Measurements from ENCODE around the gene VCX3A. TPM values are rescaled to one million over a fixed set of nuclear protein-coding genes. Genes with fewer than 3 reads are reported as not detected.

The VCX3A gene
- total and polyA plus RNA-seq, 10 of the 15 experiments (the other 5 are each of a cell fraction or from before 2014, with no cell fraction given) = 0.28 TPM; not detected in 9

DNA sequence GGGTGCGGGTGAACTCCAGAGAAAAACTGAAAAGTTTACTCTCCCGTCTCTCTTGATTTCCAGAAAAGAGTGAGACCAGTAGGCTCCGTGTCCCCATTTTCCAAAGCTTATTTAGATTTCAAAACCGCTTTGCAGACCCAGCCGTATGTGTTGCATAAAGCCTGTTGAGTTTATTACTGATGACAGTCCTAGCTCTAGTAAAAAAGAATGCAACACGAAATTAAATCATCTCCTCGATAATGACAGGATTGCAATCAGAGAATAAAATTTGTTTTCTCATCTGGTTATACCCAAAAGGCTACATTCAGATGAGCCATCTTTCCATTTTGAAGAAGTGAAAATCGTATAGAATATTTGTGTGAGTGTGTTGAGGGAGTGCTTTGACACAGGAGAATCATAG, 16.1 kb upstream of the VCX3A start:
- SMC1A ChIA-PET (ENCODE audit: uncharacterized antibody, unreplicated experiment) = no interaction called here
- in situ Hi-C loops (cut with MboI) = no loop called here
- no peaks in the 10 kb centered on the region; the same call in 1 of the 3 replicates for H3K9me3 ChIP-seq (replicated peaks; ENCODE audit: control insufficient read depth, insufficient read depth, low read length)
- FAIRE-seq = no peak
- no peak overlapping the region for H2AFZ ChIP-seq (ENCODE audit: control insufficient read depth, low read depth, low read length)
- no peak for DNase-seq (ENCODE audit: low read depth, low spot score)
- TF ChIP-seq EP300 (IDR thresholded peaks at IDR 0.05; ENCODE audit: borderline replicate concordance in 1 of 2, control insufficient read depth in 1 of 2, low read depth in 2 of 2, low read length in 2 of 2) (no peak), BMI1 (IDR thresholded peaks at IDR 0.05; ENCODE audit: borderline replicate concordance) (no peak), MEF2B (IDR thresholded peaks at IDR 0.05; ENCODE audit: partially characterized antibody, poor library complexity, severe bottlenecking) (no peak), TARDBP (IDR thresholded peaks at IDR 0.05; ENCODE audit: borderline replicate concordance) (no peak), STAT1 (conservative IDR thresholded peaks at IDR 0.05) (no peak), JUNB (IDR thresholded peaks at IDR 0.05) (no peak), GABPA (IDR thresholded peaks at IDR 0.05; ENCODE audit: low read depth) (no peak), RCOR1 (conservative IDR thresholded peaks at IDR 0.05; ENCODE audit: low read depth, low read length) (no peak), TCF3 (IDR thresholded peaks at IDR 0.05; ENCODE audit: borderline replicate concordance, insufficient read depth, low read depth, low read length) (no peak), RAD21 (IDR thresholded peaks at IDR 0.05; ENCODE audit: insufficient read depth, low read depth, low read length) (no peak), SP1 (IDR thresholded peaks at IDR 0.05; ENCODE audit: low read depth, low read length) (no peak), ZNF207 (IDR thresholded peaks at IDR 0.05; ENCODE audit: borderline replicate concordance) (no peak)
- TF ChIP-seq, protein P1, sequence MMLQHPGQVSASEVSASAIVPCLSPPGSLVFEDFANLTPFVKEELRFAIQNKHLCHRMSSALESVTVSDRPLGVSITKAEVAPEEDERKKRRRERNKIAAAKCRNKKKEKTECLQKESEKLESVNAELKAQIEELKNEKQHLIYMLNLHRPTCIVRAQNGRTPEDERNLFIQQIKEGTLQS (IDR thresholded peaks at IDR 0.05; ENCODE audit: borderline replicate concordance, extremely low read depth, low read depth, low read length) = no peak
- TF ChIP-seq, protein P2, sequence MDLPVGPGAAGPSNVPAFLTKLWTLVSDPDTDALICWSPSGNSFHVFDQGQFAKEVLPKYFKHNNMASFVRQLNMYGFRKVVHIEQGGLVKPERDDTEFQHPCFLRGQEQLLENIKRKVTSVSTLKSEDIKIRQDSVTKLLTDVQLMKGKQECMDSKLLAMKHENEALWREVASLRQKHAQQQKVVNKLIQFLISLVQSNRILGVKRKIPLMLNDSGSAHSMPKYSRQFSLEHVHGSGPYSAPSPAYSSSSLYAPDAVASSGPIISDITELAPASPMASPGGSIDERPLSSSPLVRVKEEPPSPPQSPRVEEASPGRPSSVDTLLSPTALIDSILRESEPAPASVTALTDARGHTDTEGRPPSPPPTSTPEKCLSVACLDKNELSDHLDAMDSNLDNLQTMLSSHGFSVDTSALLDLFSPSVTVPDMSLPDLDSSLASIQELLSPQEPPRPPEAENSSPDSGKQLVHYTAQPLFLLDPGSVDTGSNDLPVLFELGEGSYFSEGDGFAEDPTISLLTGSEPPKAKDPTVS (IDR thresholded peaks at IDR 0.05; ENCODE audit: low read depth, low read length) = no peak
- RAD21 ChIA-PET (ENCODE audit: unreplicated experiment) = no interaction called here
- H3K27me3 ChIP-seq (replicated peaks in 1 of 2; ENCODE audit: control insufficient read depth in 2 of 2, insufficient read depth in 2 of 2, low read length in 1 of 2) = no peaks in the 10 kb centered on the region
- no TSS peak for BruUV-seq (replicated peaks)
- no peaks in the 10 kb centered on the region for H3K79me2 ChIP-seq (ENCODE audit: control insufficient read depth, insufficient read depth, low read length)
- 26% methylated on average over 8 of the region's 8 CpGs for WGBS (ENCODE audit: insufficient coverage, insufficient replicate concordance, low lambda C conversion rate, missing lambda C conversion rate)
- intact Hi-C loops (cut with micrococcal nuclease; ENCODE audit: unreplicated experiment) = no loop called here
- no peak for ATAC-seq
- H3K4me3 ChIP-seq = no peak overlapping the region
- no peaks in the 10 kb centered on the region for H4K20me1 ChIP-seq (ENCODE audit: control insufficient read depth, insufficient read depth)
- H3K36me3 ChIP-seq (ENCODE audit: control insufficient read depth in 2 of 2, insufficient read depth in 2 of 2, low read length in 1 of 2) = no peaks in the 10 kb centered on the region
- CTCF ChIA-PET = no interaction called here
- POLR2A ChIA-PET = no interaction called here
- H3K4me1 ChIP-seq (ENCODE audit: control insufficient read depth, insufficient read depth, low read length) = no peaks in the 10 kb centered on the region
- H3K27ac ChIP-seq (ENCODE audit: control insufficient read depth, insufficient read depth) = no peak overlapping the region
- H3K4me2 ChIP-seq (ENCODE audit: control insufficient read depth, insufficient read depth) = no peak overlapping the region
- no peak overlapping the region for H3K9ac ChIP-seq (ENCODE audit: control insufficient read depth, insufficient read depth, low read length)

Data from GM12878 (cell line).